ENCODE data around the gene BLOC1S3.
"Not testable (repeated sequence)": the region's sequence is repeated elsewhere in the genome, so short reads cannot be mapped to it uniquely, and the experiment has no call there.

Gene BLOC1S3

DNA sequence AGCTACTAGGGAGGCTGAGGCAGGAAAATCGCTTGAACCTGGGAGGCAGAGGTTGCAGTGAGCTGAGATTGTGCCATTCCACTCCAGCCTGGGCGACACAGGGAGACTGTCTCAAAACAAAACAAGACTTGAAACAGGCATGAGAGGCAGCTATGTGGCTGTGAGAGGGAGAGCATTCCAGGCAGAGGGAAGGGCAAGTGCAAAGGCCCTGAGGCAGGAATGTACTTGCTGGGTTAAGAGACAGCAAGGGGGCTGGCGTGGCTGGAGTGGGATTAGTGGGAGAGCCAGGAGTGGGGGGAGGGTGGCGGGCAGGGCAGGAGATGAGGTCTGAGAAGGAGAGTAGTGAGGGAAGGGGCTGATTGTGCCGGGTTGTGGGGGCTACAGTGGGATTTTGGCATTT, 45.3 kb downstream of the BLOC1S3 start:
- DNase-seq (ENCODE audit: low read depth, low spot score): no peak

- no peak for DNase-seq (ENCODE audit: low read depth, low spot score)
These were observed 46.1 kb downstream of the BLOC1S3 start for GRCh38 chr19:45224645-45225044.

DNA sequence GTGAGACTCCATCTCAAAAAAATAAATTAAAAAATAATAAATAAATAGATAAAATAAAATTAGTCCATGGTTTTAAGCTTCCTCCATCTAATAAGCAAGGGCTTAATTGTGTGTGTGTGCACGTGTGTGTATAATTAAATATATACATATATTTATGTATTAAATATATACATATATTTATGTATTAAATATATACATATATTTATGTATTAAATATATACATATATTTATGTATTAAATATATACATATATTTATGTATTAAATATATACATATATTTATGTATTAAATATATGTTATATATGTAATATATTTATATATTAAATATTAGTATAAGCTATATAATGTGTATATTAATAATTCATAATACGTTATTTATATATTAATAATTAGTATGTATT, 50.5 kb downstream of the BLOC1S3 start:
- not testable (repeated sequence) for DNase-seq (ENCODE audit: low read depth, low spot score)
